ENCODE data around the gene TCERG1L. TPM values are rescaled to one million over a fixed set of nuclear protein-coding genes. Genes with fewer than 3 reads are reported as not detected.
"Not testable (repeated sequence)": the region's sequence is repeated elsewhere in the genome, so short reads cannot be mapped to it uniquely, and the experiment has no call there.

The TCERG1L gene
- total RNA-seq, 4 donors from 2014 or later, result not detected

DNA sequence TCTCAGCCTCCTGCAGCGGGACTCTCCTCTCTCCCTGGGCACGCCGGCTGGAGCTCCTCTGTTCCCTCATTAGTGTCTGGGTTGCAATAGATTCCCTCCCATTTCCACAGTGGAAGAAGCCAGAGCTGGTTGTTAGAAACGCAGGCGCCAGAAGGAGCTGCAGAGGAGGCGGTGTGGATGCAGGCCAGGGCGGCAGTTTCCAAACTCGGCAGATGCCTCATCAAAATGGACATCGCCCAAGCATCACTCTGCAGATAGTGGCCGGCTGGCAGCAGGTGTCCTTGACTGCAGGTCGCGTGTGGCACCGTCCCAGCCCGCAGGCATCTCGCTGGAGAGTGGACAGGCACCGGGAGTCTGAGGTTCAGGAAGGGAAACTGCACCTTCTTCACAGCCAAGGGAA is 201.8 kb downstream of the TCERG1L start:
- no peak for DNase-seq
- H3K4me1 ChIP-seq, result no peaks in the 10 kb centered on the region
- no peaks in the 10 kb centered on the region for H3K36me3 ChIP-seq
- H3K4me3 ChIP-seq, result no peak overlapping the region
- TF ChIP-seq, protein P1, sequence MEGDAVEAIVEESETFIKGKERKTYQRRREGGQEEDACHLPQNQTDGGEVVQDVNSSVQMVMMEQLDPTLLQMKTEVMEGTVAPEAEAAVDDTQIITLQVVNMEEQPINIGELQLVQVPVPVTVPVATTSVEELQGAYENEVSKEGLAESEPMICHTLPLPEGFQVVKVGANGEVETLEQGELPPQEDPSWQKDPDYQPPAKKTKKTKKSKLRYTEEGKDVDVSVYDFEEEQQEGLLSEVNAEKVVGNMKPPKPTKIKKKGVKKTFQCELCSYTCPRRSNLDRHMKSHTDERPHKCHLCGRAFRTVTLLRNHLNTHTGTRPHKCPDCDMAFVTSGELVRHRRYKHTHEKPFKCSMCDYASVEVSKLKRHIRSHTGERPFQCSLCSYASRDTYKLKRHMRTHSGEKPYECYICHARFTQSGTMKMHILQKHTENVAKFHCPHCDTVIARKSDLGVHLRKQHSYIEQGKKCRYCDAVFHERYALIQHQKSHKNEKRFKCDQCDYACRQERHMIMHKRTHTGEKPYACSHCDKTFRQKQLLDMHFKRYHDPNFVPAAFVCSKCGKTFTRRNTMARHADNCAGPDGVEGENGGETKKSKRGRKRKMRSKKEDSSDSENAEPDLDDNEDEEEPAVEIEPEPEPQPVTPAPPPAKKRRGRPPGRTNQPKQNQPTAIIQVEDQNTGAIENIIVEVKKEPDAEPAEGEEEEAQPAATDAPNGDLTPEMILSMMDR (IDR thresholded peaks at IDR 0.05), result no peak
- no peak for TF ChIP-seq POLR2A (IDR thresholded peaks at IDR 0.05)
- no peaks in the 10 kb centered on the region for H3K9me3 ChIP-seq
- no peaks in the 10 kb centered on the region for H3K27me3 ChIP-seq
- no peak overlapping the region for H3K27ac ChIP-seq

GRCh38 chr10:131109291-131109690 is 202.2 kb downstream of the TCERG1L start:
- Histone ChIP-seq H3K4me3 (no peak overlapping the region), H3K27me3 (no peaks in the 10 kb centered on the region), H3K36me3 (no peaks in the 10 kb centered on the region), H3K27ac (no peak overlapping the region), H3K4me1 (no peaks in the 10 kb centered on the region), H3K9me3 (no peaks in the 10 kb centered on the region)
- no peak for DNase-seq
- no peak for TF ChIP-seq POLR2A (IDR thresholded peaks at IDR 0.05)
- TF ChIP-seq, protein P1 (IDR thresholded peaks at IDR 0.05), result no peak

DNA sequence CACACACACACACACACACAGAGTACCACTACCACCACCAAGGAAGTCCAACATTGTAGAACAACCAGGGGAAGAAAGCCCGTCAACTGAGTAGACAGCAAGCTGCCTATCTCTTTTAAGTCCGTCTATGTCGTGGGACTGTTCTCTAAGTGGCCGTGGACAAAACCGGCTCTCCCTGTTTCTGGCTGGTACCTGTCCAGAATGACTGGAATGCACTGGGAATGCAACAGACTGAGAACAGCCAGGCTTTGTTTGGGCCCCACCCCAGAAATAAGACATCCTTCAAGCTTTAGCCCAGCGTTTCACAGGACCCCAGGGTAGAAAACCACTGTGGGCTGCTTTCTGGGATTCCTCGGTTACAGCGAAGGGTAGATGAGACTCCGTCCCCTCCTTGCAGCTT is 203.6 kb downstream of the TCERG1L start:
- no peak overlapping the region for H3K27ac ChIP-seq
- DNase-seq, result no peak
- no peaks in the 10 kb centered on the region for H3K9me3 ChIP-seq
- no peak overlapping the region for H3K4me3 ChIP-seq
- H3K36me3 ChIP-seq, result no peaks in the 10 kb centered on the region
- H3K27me3 ChIP-seq, result no peaks in the 10 kb centered on the region
- no peaks in the 10 kb centered on the region for H3K4me1 ChIP-seq
- no peak for TF ChIP-seq POLR2A (IDR thresholded peaks at IDR 0.05)
- TF ChIP-seq, protein P1 (IDR thresholded peaks at IDR 0.05), result no peak

- TF ChIP-seq, protein P1 (IDR thresholded peaks at IDR 0.05), result no peak
- no peak for TF ChIP-seq POLR2A (IDR thresholded peaks at IDR 0.05)
Observed at GRCh38 chr10:131102676-131103075, 208.8 kb downstream of the TCERG1L start.

GRCh38 chr10:131102147-131102546 is 209.4 kb downstream of the TCERG1L start:
- DNase-seq, result no peak
- no peaks in the 10 kb centered on the region for H3K27me3 ChIP-seq
- H3K4me3 ChIP-seq, result no peak overlapping the region
- H3K36me3 ChIP-seq, result no peaks in the 10 kb centered on the region
- TF ChIP-seq POLR2A (IDR thresholded peaks at IDR 0.05), result no peak
- TF ChIP-seq, protein P1 (IDR thresholded peaks at IDR 0.05), result no peak
- H3K27ac ChIP-seq, result no peak overlapping the region
- no peaks in the 10 kb centered on the region for H3K4me1 ChIP-seq
- H3K9me3 ChIP-seq, result no peaks in the 10 kb centered on the region

More at GRCh38 chr10:131102676-131103075, 208.8 kb downstream of the TCERG1L start:
- Histone ChIP-seq H3K4me1 (no peaks in the 10 kb centered on the region), H3K4me3 (no peak overlapping the region), H3K9me3 (no peaks in the 10 kb centered on the region), H3K36me3 (no peaks in the 10 kb centered on the region), H3K27ac (no peak overlapping the region), H3K27me3 (no peaks in the 10 kb centered on the region)
- no peak for DNase-seq

DNA sequence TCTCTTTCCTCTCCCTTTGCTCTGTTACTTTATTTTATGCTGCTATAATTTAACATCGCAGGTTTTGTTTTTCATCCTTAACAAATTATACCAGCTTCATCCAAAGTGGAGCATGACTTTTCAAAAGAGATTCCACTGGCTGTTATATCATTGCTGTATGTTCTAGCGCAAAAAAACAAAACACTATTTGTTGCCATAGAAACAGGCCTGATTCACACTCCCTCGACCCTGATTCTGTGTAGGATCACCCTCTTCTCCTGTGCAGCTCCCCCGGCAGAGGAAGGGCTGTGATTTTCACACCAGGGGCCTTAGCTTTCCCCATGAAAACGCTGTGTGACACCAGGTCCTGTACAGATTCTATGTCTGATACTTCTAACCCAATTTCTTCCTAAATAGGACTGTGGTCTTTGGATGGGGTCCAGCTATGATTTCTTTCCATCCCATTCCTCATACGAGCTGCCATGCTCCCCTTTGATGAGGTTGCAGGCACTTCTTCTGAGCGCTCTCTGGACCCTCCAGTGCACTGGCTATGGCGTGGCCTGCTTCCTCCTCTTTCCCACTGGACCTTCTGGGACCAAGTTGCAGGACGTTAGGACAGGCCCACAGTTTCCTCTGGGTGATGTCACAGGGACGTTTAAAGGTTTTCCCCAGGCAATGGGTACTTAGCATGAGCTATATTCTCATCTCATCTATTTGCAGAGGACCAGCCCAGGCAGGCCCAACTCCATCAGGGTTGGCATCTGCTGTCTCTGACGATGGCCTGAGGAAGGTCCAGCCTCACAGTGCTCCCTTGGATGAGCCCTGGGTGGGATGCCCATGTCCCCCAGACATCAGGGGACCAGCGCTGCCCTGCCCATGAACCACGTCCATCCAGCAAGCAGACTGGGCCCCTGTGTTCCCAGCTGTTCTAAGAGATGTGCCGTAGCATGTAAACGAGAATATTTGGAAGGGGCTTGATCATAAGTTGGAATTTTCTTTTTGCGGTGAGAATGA is 210.8 kb downstream of the TCERG1L start:
- not testable (repeated sequence) for H3K27me3 ChIP-seq, H3K4me3 ChIP-seq, DNase-seq, H3K4me1 ChIP-seq, H3K9me3 ChIP-seq, H3K36me3 ChIP-seq, H3K27ac ChIP-seq

Measured in Peyer's patch (tissue), 4 donors.